MM.1S (cell line): ENCODE results near the gene ZNF367.

Source experiments
- EZH2 ChIP-seq: fragments of 300-600 bp; sonication (generic); optimal IDR thresholded peaks from 2 replicates; pipeline ENCODE3; 2017; ENCODE audit warnings: low read depth, mild to moderate bottlenecking, antibody characterized with exemption, low read length, mixed read lengths
- TF ChIP-seq, protein P1 (sequence below): fragments of 300-600 bp; sonication (generic); IDR thresholded peaks from 2 replicates; pipeline ENCODE4 v1.5.1; 2016; ENCODE audit warnings: antibody characterized with exemption, low read length, mixed read lengths

DNA sequence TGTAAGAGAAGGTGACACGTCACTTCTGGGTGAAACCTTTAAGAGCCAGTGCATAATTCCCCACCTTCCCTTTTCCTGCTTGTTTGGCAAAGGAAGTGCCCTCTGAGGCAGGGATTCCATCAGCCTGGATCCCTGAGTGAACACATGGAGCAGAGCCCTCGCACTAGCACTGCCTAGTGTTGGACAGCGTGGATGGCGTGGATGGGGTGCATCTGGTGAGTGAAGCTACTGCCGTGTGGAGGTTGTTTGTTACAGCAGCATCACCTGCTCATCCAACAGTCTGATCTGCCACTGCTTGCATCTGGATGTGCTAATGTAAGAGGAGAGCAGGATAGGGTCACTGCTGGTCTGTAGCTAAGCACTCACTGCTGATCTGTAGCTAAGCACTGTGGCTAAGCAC, 69.9 kb downstream of the ZNF367 start:
- TF ChIP-seq, protein P1, sequence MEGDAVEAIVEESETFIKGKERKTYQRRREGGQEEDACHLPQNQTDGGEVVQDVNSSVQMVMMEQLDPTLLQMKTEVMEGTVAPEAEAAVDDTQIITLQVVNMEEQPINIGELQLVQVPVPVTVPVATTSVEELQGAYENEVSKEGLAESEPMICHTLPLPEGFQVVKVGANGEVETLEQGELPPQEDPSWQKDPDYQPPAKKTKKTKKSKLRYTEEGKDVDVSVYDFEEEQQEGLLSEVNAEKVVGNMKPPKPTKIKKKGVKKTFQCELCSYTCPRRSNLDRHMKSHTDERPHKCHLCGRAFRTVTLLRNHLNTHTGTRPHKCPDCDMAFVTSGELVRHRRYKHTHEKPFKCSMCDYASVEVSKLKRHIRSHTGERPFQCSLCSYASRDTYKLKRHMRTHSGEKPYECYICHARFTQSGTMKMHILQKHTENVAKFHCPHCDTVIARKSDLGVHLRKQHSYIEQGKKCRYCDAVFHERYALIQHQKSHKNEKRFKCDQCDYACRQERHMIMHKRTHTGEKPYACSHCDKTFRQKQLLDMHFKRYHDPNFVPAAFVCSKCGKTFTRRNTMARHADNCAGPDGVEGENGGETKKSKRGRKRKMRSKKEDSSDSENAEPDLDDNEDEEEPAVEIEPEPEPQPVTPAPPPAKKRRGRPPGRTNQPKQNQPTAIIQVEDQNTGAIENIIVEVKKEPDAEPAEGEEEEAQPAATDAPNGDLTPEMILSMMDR, result no peak
- no peak for TF ChIP-seq EZH2
